K562 (cell line): ENCODE measurements around the gene LPCAT1. TPM values are rescaled to one million over a fixed set of nuclear protein-coding genes. Genes with fewer than 3 reads are reported as not detected.
A peak's percentile ranks its signal among the peaks of the same experiment; 100 is the strongest.

Experiments
- ATAC-seq: fragments of 200-7000 bp; cut with Tn5 transposase; 3 replicates; pipeline ENCODE4 v1.9.1; 2020; ENCODE audit warnings: moderate library complexity
- BruUV-seq: library from RNA; stranded (reverse); fragments of 400-500 nt; replicated peaks from 2 replicates; lab custom pipeline; 2021; lab: Mats Ljungman, UMichigan
- CTCF ChIA-PET: fragments of 300-600 bp; formaldehyde crosslinking; extraction: SDS; loops from one replicate; lab custom pipeline; 2021; ENCODE audit warnings: low intra/inter-chr PET ratio; lab: Yijun Ruan, JAX
- POLR2A ChIA-PET: fragments of 300-600, 350-650 bp; sonication (Branson Sonifier 250); formaldehyde crosslinking; extraction: SDS; loops from one replicate; lab custom pipeline; 2021; ENCODE audit warnings: antibody characterized with exemption, inconsistent platforms; lab: Yijun Ruan, JAX
- DNase-seq, 4 experiments: peaks; one replicate each; pipeline versions ENCODE4 v3.0.0 to v3.0.0-alpha.2; 2011 to 2018; ENCODE audit warnings: low spot score in 3 of 4, mixed read lengths in 3 of 4; ENCODE audit errors: extremely low read depth in 1 of 4
- FAIRE-seq: peaks from 2 replicates; lab custom pipeline; 2011; peaks lifted over from hg19 to GRCh38; lab: Jason Lieb, UNC
- H2AFZ ChIP-seq: 2 replicates; pipeline ENCODE4 v1.6.0; 2011; ENCODE audit warnings: low read depth, low read length, control low read depth, inconsistent platforms
- H3K27ac ChIP-seq: fragments of 200-600 bp; 3 replicates; pipeline ENCODE4 v1.8.0; 2011; ENCODE audit warnings: low read depth, mild to moderate bottlenecking, control low read depth, inconsistent platforms, low read length, moderate library complexity, mixed read lengths; ENCODE audit errors: extremely low read depth
- H3K27me3 ChIP-seq, 2 experiments: fragments of 300-600 bp in 1 of 2; 2 replicates in 1 of 2; 3 replicates in 1 of 2; pipeline versions ENCODE4 v1.6.0 to v1.8.0; 2011; ENCODE audit warnings: inconsistent platforms in 2 of 2, low read length in 2 of 2, mild to moderate bottlenecking in 1 of 2, mixed read lengths in 1 of 2, moderate library complexity in 1 of 2; ENCODE audit not compliant: control insufficient read depth in 2 of 2, insufficient read depth in 2 of 2
- H3K36me3 ChIP-seq: fragments of 300-600 bp; 3 replicates; pipeline ENCODE4 v1.8.0; 2011; ENCODE audit warnings: mild to moderate bottlenecking, low read length, inconsistent platforms; ENCODE audit not compliant: control insufficient read depth, insufficient read depth
- H3K4me1 ChIP-seq, 2 experiments: fragments of 200-600 bp in 1 of 2; replicated peaks in 1 of 2; 2 replicates in 1 of 2; 3 replicates in 1 of 2; pipeline versions ENCODE4 v1.5.1 to v1.8.0; 2011; ENCODE audit warnings: inconsistent platforms in 2 of 2, low read length in 2 of 2, mild to moderate bottlenecking in 1 of 2, mixed read lengths in 1 of 2, moderate library complexity in 1 of 2; ENCODE audit not compliant: control insufficient read depth in 2 of 2, insufficient read depth in 2 of 2
- H3K4me2 ChIP-seq: 2 replicates; pipeline ENCODE4 v1.6.1; 2011; ENCODE audit warnings: low read length, control low read depth, inconsistent platforms, mixed read lengths; ENCODE audit not compliant: insufficient read depth
- H3K4me3 ChIP-seq: fragments of 200-600 bp; sonication (generic), shearing (Covaris generic); 2 replicates; pipeline ENCODE4 v1.5.1; 2016; ENCODE audit warnings: control low read depth, inconsistent platforms
- H3K79me2 ChIP-seq: fragments of 200-600 bp; 3 replicates; pipeline ENCODE4 v1.8.0; 2011; ENCODE audit warnings: low read length, inconsistent platforms; ENCODE audit not compliant: control insufficient read depth, insufficient read depth
- H3K9ac ChIP-seq, 2 experiments: 2 replicates each; pipeline versions ENCODE4 v1.6.0 to v1.6.1; 2011; ENCODE audit warnings: low read depth in 2 of 2, low read length in 2 of 2, control low read depth in 1 of 2, inconsistent platforms in 1 of 2, mild to moderate bottlenecking in 1 of 2, mixed read lengths in 1 of 2; ENCODE audit not compliant: insufficient read depth in 1 of 2
- H3K9me1 ChIP-seq: one replicate; pipeline ENCODE4 v1.6.0; 2011; ENCODE audit warnings: inconsistent platforms, mild to moderate bottlenecking, low read length, moderate library complexity; ENCODE audit not compliant: control insufficient read depth, insufficient read depth
- H3K9me3 ChIP-seq: replicated peaks from 2 replicates; pipeline ENCODE4 v1.5.1; 2011; ENCODE audit warnings: low read depth, low read length, inconsistent platforms; ENCODE audit not compliant: control insufficient read depth, insufficient read depth
- H4K20me1 ChIP-seq: replicated peaks from 2 replicates; pipeline ENCODE4 v1.6.1; 2011; ENCODE audit warnings: low read length, inconsistent platforms, mixed read lengths; ENCODE audit not compliant: control insufficient read depth, insufficient read depth
- ATF3 ChIP-seq, 2 experiments: fragments of 450-650 bp in 1 of 2; sonication (generic) in 1 of 2; formaldehyde crosslinking in 1 of 2; IDR thresholded peaks in 1 of 2; conservative IDR thresholded peaks in 1 of 2; 2 replicates each; pipeline versions ENCODE4 v1.6.1 to v1.8.1; 2016 to 2023; ENCODE audit warnings: mild to moderate bottlenecking in 2 of 2, moderate library complexity in 2 of 2, inconsistent platforms in 1 of 2, missing genetic modification reagents in 1 of 2
- BRD9 ChIP-seq: fragments of 450-650 bp; IDR thresholded peaks from 2 replicates; pipeline ENCODE4 v1.6.1; 2018; ENCODE audit warnings: low read depth; ENCODE audit not compliant: partially characterized antibody
- CBX8 ChIP-seq: fragments of 200-600 bp; sonication (generic); IDR thresholded peaks from 2 replicates; pipeline ENCODE4 v1.6.1; 2012; ENCODE audit warnings: borderline replicate concordance, mixed run types, low read depth, mild to moderate bottlenecking, moderate library complexity, mixed read lengths, low read length, control low read depth, inconsistent platforms; ENCODE audit not compliant: poor library complexity, severe bottlenecking; ENCODE audit errors: extremely low read depth
- ERF ChIP-seq: fragments of 450-650 bp; formaldehyde crosslinking; IDR thresholded peaks from 2 replicates; pipeline ENCODE4 v1.4.0; 2020; ENCODE audit warnings: mild to moderate bottlenecking, mixed read lengths
- FOSL1 ChIP-seq: fragments of 200-800 bp; sonication (Bioruptor generic); conservative IDR thresholded peaks from 2 replicates; pipeline ENCODE4 v1.6.1; 2016; ENCODE audit warnings: missing genetic modification characterization, missing compliant biosample characterization
- JUN ChIP-seq, 2 experiments: sonication (generic) in 1 of 2; formaldehyde crosslinking in 1 of 2; IDR thresholded peaks; 2 replicates each; pipeline versions ENCODE4 v1.6.1 to v1.8.0; 2012 to 2022; ENCODE audit warnings: borderline replicate concordance in 2 of 2, mild to moderate bottlenecking in 2 of 2, improper control_type of control experiment in 1 of 2, low read depth in 1 of 2, low read length in 1 of 2, missing genetic modification reagents in 1 of 2
- MECOM ChIP-seq: fragments of 250-450 bp; sonication (Bioruptor Pico); IDR thresholded peaks from 2 replicates; pipeline ENCODE4 v1.8.0; 2022; ENCODE audit warnings: inconsistent platforms
- TAF7 ChIP-seq: fragments of 450-650 bp; IDR thresholded peaks from 2 replicates; pipeline ENCODE4 v1.6.1; 2016; ENCODE audit warnings: missing genetic modification characterization, missing compliant biosample characterization
- ZBED1 ChIP-seq: IDR thresholded peaks from 2 replicates; pipeline ENCODE4 v1.6.1; 2014
- ZNF133 ChIP-seq: fragments of 250-450 bp; sonication (Bioruptor Pico); IDR thresholded peaks from 2 replicates; pipeline ENCODE4 v1.4.0; 2020; ENCODE audit warnings: mild to moderate bottlenecking
- ZNF518B ChIP-seq: fragments of 250-450 bp; sonication (Bioruptor Pico); IDR thresholded peaks from 2 replicates; pipeline ENCODE4 v1.5.0; 2021; ENCODE audit warnings: mild to moderate bottlenecking, moderate library complexity
- ZZZ3 ChIP-seq: fragments of 450-650 bp; IDR thresholded peaks from 2 replicates; pipeline ENCODE4 v1.6.1; 2016; ENCODE audit warnings: antibody characterized with exemption, mild to moderate bottlenecking, moderate library complexity
- WGBS: fragments of 100-300 bp; shearing (Covaris generic); methylation state at CpG from one replicate; pipeline ENCODE4 v1.1.6; 2016; ENCODE audit warnings: low coverage, mixed read lengths; ENCODE audit not compliant: insufficient coverage; ENCODE audit errors: missing lambda C conversion rate; 5-methylcytosine and 5-hydroxymethylcytosine counted together
- in situ Hi-C: fragments of 300-500 bp; cut with MboI; formaldehyde crosslinking; loops from 4 replicates; pipeline ENCODE4 v1.15.0; 2018; ENCODE audit warnings: inconsistent platforms, mixed read lengths
- intact Hi-C: fragments of 100-400 bp; cut with micrococcal nuclease; formaldehyde crosslinking; loops from 2 replicates; pipeline ENCODE4 v1.14.2; 2022
- polyA plus RNA-seq, 8 experiments: library from polyadenylated mRNA; depleted of rRNA in 4 of 8; stranded (reverse) in 5 of 8; unstranded in 3 of 8; fragments of >200 nt; fragmentation: Nextera tagmentation in 2 of 8; fragmentation: Illumina TruSeq in 1 of 8; extraction: Ambion mirVana in 2 of 8; extraction: Trizol in 1 of 8; gene quantifications; 2 replicates each; pipeline versions ENCODE4 v1.2.1 to v1.2.3, GENCODE V29; 2011 to 2014; ENCODE audit warnings: inconsistent platforms in 1 of 8, missing spikeins in 1 of 8
- total RNA-seq, 7 experiments: library from RNA; depleted of rRNA in 6 of 7; stranded (reverse); fragments of >200 nt in 6 of 7; fragmentation: Illumina TruSeq in 2 of 7; extraction: Trizol in 2 of 7; gene quantifications; 2 replicates each; pipeline versions ENCODE4 v1.2.1 to v1.2.3, GENCODE V29; 2011 to 2021; ENCODE audit warnings: low replicate concordance in 1 of 7

Gene LPCAT1
- total and polyA plus RNA-seq, 9 of the 15 experiments (the other 6 are each of a cell fraction or from before 2014, with no cell fraction given): 0.14 to 18.4 (median 13.9) TPM

DNA sequence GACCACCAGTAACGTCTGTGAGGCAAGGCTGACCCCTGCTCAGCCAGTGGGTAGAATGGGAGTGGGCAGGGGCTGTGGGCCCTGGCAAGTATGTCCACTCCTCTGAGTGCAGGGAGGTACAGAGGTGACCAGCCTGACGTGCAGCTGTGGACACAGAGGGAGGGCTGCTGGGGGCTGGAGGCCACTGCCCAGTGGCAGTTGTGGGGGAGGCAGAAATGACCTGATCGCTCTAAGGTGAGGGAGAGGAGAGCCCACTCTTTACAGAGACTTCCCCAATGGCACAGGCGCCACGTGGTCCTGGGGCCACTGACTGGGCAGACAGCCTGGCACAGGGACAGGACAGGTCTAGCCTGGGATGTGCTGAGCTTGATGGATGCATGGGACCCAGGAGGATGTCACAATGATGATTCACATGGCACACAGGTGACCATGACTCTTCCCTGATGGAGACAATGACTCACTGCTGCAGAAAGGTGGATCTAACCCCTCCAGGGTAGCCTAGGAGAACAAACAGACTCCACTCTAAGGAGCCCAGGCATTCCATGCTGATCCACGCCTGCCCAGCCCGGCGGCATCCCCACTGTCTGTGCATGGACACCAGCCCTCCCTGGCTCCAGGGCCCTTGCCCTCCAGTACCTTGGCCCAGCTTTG is 7.7 kb downstream of the LPCAT1 start:
- CTCF ChIA-PET: no interaction called here
- no peak for ATAC-seq
- peak in 1 of 4 experiments; percentile 33 for DNase-seq
- no peak overlapping the region for H3K4me2 ChIP-seq
- no peak overlapping the region for H2AFZ ChIP-seq
- BruUV-seq: no TSS peak
- H3K36me3 ChIP-seq: peaks cover 9% of the 10 kb centered on the region; the same call in 2 of the 3 replicates
- H3K79me2 ChIP-seq: no peaks in the 10 kb centered on the region
- H4K20me1 ChIP-seq: peaks cover 33% of the 10 kb centered on the region
- H3K9me1 ChIP-seq: peaks cover 6% of the 10 kb centered on the region
- H3K4me1 ChIP-seq: peaks cover 0 to 51% of the 10 kb centered on the region in 2 experiments; a peak in 4 of 5 replicates
- no peaks in the 10 kb centered on the region for H3K27me3 ChIP-seq
- no peak overlapping the region for H3K4me3 ChIP-seq
- H3K27ac ChIP-seq: no peak overlapping the region
- TF ChIP-seq ZNF518B (CRISPR knock-in tag) (no peak), TAF7 (tag) (no peak), ATF3 (IDR thresholded peaks at IDR 0.05) (peak; percentile 58; the same call in 1 of the 2 replicates), ATF3 (CRISPR knock-in tag; conservative IDR thresholded peaks at IDR 0.05) (no peak), ZBED1 (no peak), BRD9 (no peak), MECOM (no peak), ERF (CRISPR knock-in tag) (no peak), CBX8 (no peak), ZNF133 (CRISPR knock-in tag) (no peak), ZZZ3 (no peak), JUN (IDR thresholded peaks at IDR 0.05; ENCODE audit: borderline replicate concordance, low read depth, low read length) (peak; percentile 72), JUN (CRISPR knock-in tag; IDR thresholded peaks at IDR 0.05; ENCODE audit: borderline replicate concordance) (no peak), FOSL1 (tag) (peak; percentile 18; the same call in 1 of the 2 replicates)
- H3K9ac ChIP-seq: peak overlapping the region in 1 of 2 experiments; percentile 54; a peak in 2 of 4 replicates
- FAIRE-seq: no peak
- intact Hi-C loops (no loop called here), in situ Hi-C loops (no loop called here)
- no peaks in the 10 kb centered on the region for H3K9me3 ChIP-seq
- WGBS: 53% methylated on average over 7 of the region's 8 CpGs
- POLR2A ChIA-PET: interaction anchor here (0.6 to 1.5 kb wide), 2 partner anchors 11 to 13 kb away, joined by 3 to 4 read pairs; no protein-coding TSS in a partner anchor
